Stimulated activated memory B cell treated with anti-CD40 and anti-IgM and Interleukin-4, amounts not matched to agents 10 μg/mL and 1 μg/mL and 100 μg/mL, for 72 hours (primary cell): ENCODE data around the gene IL11.

Experiments used
- ATAC-seq: fragments of 150-1000 bp; cut with Tn5 transposase; 2 replicates; pipeline ENCODE4 v1.10.0; 2021
- H3K27ac Mint-ChIP-seq: one replicate; pipeline ENCODE4 v1.8.0; 2022; ENCODE audit warnings: mild to moderate bottlenecking, mixed read lengths
- H3K27me3 Mint-ChIP-seq: one replicate; pipeline ENCODE4 v1.8.0; 2022; ENCODE audit warnings: mixed read lengths
- H3K36me3 Mint-ChIP-seq: one replicate; pipeline ENCODE4 v1.8.0; 2022; ENCODE audit warnings: mixed read lengths
- H3K4me1 Mint-ChIP-seq: one replicate; pipeline ENCODE4 v1.8.0; 2022; ENCODE audit warnings: mixed read lengths
- H3K4me3 Mint-ChIP-seq: one replicate; pipeline ENCODE4 v1.8.0; 2022; ENCODE audit warnings: mild to moderate bottlenecking, moderate library complexity, mixed read lengths
- H3K9me3 Mint-ChIP-seq: one replicate; pipeline ENCODE4 v1.8.0; 2022; ENCODE audit warnings: mixed read lengths

The IL11 gene

DNA sequence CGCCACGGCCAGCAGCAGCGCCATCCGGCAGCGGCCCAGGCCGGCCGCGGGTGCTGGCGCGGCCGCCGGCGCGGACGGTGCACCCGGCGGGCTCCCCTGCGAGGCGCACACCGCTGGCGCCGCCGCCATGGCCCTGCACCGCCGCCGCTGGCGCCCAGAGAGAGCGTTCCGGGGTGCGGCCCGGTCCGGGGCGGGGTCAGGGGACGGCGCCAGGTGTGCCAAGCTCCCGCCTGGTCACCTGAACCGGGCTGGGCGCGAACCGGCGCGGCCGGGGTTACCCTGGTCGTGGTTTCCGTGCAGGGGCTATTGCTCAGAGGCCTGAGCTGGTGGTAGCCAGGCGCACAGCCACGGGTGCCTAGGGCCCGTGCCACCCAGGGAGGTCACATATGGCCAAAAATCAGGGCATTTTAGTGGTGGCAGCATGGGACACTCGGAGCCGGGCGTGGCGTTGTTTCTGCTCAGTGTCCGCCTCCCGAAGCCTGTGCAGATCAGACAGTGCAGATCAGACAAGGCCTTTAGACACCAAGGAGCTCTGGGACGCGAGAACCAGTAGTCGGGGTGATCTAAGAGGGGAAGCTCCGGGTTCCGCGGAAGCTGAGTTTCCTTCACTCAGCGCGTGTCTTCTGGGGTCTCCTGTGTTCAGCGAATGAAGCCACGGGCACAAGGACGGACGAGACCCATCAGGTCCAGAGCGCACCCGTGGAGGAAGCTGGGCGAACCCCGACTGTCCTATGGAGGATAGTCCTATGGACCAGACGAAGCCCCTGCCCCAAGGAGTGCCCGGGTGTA lies 14.1 kb upstream of the IL11 start, which contains the start of gene TMEM238:
Gene TMEM238 (minus strand): TSS at position 162 of the 789 bp plus-strand sequence. CDS start 33 bp downstream, at position 129.
- Mint-ChIP-seq H3K27ac (peak within 1 kb of the TSS; percentile 99), H3K9me3 (no peaks in the 10 kb centered on the region), H3K27me3 (no peaks in the 10 kb centered on the region), H3K36me3 (peaks cover 36% of the 10 kb centered on the region), H3K4me1 (peaks cover 61% of the 10 kb centered on the region), H3K4me3 (peak within 1 kb of the TSS; percentile 100)
- peak; percentile 48 for ATAC-seq

DNA sequence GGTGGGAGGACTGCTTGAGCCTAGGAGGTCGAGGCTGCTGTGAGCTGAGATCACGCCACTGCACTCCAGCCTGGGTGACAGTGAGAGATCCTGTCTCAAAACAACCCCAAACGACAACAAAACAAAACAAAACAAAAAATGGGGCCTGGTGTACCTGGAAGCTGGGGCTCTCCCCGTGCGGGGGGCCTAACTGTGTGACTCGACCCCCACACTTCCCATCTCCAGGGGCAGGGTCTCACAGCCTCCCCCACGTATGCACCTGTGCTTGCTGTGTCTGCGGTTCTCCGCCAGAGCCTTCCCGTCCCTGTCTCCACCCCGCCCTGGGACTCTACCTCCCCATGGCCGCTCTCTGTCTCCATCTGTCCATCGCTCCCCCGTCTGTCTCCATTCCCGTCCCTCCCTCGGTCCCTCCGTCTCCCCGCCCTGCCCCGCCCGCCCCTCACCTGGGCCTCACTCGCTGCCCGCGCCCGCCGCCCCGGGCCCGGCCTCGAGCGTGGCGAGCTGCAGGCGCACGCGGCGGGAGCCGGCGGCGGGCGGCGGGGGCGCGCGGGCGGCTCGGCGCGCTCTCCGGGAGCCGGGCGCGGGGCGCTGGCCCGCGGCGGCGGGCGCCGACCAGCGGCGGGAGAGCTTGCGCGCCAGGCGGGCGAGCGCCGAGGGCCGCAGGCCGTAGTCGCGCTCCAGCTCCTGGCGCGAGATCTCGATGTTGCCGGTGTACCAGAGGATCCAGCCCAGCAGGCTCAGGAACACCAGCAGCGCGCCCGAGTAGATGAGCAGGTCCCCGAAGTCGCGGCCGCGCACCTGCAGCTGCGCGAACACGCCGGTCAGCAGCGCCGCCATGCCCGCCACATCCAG lies 13.2 kb upstream of the IL11 start:
- H3K4me1 Mint-ChIP-seq = peaks cover 53% of the 10 kb centered on the region
- H3K4me3 Mint-ChIP-seq = peak overlapping the region; percentile 89
- peaks cover 28% of the 10 kb centered on the region for H3K36me3 Mint-ChIP-seq
- H3K9me3 Mint-ChIP-seq = no peaks in the 10 kb centered on the region
- ATAC-seq = peak; percentile 24
- H3K27ac Mint-ChIP-seq = peak overlapping the region; percentile 72
- no peaks in the 10 kb centered on the region for H3K27me3 Mint-ChIP-seq

DNA sequence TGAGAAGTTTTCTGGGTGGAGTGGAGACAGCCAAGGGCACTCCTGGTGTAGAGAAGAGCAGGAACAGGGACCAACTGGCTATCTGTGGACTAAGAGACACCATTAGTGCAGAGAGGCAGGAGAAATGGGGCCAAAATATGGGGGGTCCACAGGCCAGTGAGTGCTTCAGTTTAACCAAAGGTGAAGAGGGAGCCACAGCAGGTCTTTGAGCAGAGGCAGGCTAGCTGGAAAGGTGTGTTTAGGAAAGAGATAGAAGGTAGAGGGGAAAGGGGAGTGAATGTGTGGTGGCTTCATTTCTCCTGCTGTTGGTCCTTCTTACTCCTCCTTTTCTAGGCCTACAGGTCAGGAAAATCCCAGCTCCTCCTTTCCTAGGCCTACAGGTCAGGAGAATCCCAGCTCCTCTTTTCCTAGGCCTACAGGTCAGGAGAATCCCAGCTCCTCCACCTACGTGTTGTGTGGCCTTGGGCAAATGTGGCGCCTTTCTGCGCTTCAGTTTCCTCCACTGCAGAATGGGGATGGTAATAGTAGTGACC lies 12.3 kb upstream of the IL11 start:
- peaks cover 20% of the 10 kb centered on the region for H3K36me3 Mint-ChIP-seq
- no peak overlapping the region for H3K27ac Mint-ChIP-seq
- no peak for ATAC-seq
- H3K9me3 Mint-ChIP-seq = no peaks in the 10 kb centered on the region
- peak overlapping the region; percentile 89 for H3K4me3 Mint-ChIP-seq
- peaks cover 45% of the 10 kb centered on the region for H3K4me1 Mint-ChIP-seq
- no peaks in the 10 kb centered on the region for H3K27me3 Mint-ChIP-seq

DNA sequence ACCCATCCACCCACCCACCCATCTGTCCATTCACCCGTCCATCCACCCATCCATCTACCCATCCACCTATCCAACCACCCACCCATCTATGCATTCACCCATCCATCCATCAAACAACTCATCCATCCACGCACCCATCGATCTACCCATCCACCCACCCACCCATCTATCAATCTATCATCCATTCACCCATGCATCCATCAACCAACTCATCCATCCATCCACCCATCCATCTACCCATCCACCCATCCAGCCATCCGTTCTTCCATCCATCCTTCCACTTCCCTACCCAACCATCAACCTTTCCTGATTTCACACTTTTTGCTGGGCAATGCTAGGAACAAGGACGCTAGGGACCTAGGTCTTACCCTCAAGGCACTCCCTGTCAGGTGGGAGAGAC lies 11.8 kb upstream of the IL11 start:
- H3K36me3 Mint-ChIP-seq = peaks cover 15% of the 10 kb centered on the region
- H3K4me3 Mint-ChIP-seq = no peak overlapping the region
- H3K9me3 Mint-ChIP-seq = no peaks in the 10 kb centered on the region
- peaks cover under 1% of the 10 kb centered on the region for H3K27me3 Mint-ChIP-seq
- H3K27ac Mint-ChIP-seq = no peak overlapping the region
- H3K4me1 Mint-ChIP-seq = peaks cover 39% of the 10 kb centered on the region
- ATAC-seq = no peak

DNA sequence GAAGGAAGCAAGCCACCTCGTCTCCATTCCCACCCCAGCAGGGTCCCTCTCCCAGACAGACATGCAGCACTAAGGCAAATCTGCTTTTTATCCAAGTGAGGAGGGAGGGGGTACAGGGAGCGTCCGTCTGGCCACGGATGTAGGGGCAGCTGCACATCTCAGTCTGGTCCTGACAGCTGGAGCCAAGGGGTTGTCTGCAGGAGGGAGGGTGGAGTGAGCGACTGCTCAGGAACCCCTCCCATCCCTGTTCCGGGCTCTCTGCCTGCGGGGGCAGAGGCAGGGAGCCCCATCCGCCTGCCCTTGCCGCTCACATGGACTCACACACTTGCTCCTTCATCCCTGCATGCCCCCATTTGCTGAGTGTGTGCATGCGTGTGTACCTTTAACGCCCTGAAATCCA lies 8.9 kb upstream of the IL11 start:
- Mint-ChIP-seq H3K36me3 (no peaks in the 10 kb centered on the region), H3K27me3 (peaks cover 22% of the 10 kb centered on the region), H3K4me1 (peaks cover 18% of the 10 kb centered on the region), H3K9me3 (no peaks in the 10 kb centered on the region), H3K27ac (no peak overlapping the region), H3K4me3 (no peak overlapping the region)
- ATAC-seq = no peak

DNA sequence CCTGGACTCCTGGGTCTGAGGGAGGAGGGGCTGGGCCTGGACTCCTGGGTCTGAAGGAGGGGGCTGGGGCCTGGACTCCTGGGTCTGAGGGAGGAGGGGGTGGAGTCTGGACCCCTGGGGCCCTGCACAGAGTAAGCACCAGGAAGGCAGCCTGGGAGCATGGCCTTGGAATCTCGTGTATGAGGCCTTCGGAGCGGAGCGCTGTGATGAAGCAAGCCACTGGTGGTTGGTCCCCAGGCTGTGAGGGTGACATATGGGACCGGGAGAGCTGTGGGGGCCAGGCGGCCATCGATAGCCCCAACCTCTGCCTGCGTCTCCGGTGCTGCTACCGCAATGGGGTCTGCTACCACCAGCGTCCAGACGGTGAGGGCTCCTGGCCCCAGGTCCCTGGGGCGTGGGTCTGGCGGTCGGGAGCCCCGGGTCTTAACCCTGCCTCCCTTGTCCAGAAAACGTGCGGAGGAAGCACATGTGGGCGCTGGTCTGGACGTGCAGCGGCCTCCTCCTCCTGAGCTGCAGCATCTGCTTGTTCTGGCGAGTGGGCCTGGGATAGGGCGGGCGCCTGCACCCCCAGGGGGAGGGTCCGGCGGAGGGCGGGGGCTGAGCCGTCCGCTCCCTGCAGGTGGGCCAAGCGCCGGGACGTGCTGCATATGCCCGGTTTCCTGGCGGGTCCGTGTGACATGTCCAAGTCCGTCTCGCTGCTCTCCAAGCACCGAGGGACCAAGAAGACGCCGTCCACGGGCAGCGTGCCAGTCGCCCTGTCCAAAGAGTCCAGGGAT lies 7.3 kb upstream of the IL11 start:
- Mint-ChIP-seq H3K36me3 (no peaks in the 10 kb centered on the region), H3K27ac (no peak overlapping the region), H3K9me3 (no peaks in the 10 kb centered on the region), H3K4me1 (peaks cover 16% of the 10 kb centered on the region), H3K27me3 (peaks cover 38% of the 10 kb centered on the region), H3K4me3 (no peak overlapping the region)
- no peak for ATAC-seq

DNA sequence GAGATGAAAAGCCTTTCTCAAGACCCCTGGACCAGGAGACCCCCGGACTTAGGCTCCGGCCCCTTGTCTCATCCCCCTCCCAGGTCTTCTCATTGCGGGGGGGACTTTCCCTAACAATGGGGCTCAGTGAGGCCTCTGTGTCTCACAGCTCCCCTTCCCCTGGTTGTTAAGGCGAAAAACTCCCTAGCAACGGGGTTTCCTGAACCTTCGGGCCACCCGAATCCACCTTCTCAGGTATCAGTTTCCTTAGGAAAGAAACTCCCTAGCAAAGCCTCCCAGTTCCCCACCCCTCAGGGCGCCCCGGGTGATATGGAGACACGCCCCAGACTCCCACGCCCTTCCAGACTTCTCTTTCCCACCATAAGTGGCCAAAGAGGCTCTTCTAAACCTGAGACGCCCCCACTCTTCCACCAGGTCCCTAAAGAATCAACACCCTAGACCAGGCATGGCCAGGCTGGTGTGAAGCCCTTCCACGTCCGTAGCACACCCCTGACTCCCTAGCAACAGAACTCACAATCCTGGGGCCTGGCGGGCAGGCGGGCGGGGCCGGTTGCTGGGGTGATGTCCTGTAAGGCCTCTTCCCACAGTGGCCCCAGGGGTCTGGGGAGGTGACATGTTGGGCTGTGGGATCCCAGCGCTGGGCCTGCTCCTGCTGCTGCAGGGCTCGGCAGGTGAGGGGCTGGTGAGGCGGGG lies 6.1 kb upstream of the IL11 start, which contains the start of gene TMEM190:
Gene TMEM190 (plus strand): TSS at position 586 of the 693 bp plus-strand sequence. CDS start 28 bp downstream, at position 614.
- Mint-ChIP-seq H3K9me3 (no peaks in the 10 kb centered on the region), H3K4me3 (no peak within 1 kb of the TSS), H3K27me3 (peaks cover 49% of the 10 kb centered on the region), H3K27ac (no peak within 1 kb of the TSS), H3K4me1 (peaks cover 6% of the 10 kb centered on the region), H3K36me3 (no peaks in the 10 kb centered on the region)
- ATAC-seq = no peak

DNA sequence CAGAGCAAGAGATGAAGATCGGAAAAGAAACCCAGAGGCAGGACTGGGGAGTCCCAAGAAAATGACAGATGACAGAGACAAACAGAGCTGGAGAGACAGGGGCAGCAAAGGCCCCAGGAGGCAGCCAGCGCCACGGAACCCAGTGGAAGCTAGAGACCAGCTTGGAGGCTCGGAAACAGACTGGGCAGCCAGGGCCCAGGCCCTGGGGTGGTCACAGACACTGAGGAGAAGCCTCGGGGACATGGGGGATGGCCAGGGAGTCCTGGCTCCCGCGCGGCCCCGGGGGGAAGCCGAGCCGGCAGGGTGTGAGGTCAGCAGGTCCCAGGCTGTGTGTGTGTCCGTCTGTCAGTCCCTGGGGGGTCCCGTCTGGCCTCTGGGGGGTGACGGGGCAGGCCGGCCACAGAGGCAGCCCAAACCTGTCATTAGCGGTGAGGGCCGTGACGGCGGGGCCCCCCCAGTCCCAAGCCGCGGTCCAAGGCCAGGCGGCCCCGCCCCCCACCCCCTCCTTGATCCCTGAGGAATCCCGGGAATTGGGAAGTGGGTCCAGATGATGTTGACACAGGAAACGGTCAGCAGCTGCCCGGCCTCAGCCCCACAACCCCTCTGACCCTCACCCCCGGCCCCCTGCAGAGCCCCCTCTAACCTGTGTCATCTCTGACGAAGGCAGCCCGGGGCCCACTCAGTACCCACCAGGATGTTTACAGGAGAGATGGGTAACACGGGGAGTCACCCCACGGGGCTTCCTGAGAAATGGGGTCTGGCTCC lies 3.9 kb upstream of the IL11 start:
- Mint-ChIP-seq H3K9me3 (no peaks in the 10 kb centered on the region), H3K4me1 (peaks cover 13% of the 10 kb centered on the region), H3K27me3 (peaks cover 68% of the 10 kb centered on the region), H3K27ac (no peak overlapping the region), H3K36me3 (no peaks in the 10 kb centered on the region), H3K4me3 (no peak overlapping the region)
- no peak for ATAC-seq

DNA sequence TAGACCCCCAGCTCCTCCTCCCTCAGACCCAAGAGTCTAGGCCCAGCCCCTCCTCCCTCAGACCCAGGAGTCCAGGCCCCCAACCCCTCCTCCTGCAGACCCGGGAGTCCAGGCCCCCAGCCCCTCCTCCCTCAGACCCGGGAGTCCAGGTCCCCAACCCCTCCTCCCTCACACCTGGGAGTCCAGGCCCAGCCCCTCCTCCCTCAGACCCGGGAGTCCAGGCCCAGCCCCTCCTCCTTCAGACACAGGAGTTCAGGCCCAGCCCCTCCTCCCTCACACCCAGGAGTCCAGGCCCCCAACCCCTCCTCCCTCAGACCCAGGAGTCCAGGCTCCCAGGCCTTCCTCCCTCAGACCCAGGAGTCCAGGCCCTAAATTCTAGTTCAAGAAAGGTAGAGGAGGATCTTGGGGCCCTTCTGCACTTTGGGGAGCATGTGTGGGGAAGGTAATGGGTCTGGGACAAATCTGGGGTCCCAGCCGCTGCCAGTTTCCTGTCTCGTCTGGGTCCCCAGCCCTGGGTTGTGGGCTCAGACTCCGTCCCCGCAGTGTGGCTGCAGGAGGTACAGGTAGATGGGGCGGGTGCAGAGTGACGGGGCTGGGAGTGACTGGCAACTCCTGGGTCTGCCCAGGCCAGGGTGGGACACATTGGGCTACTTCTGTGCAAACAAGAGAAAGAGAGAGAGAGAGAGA lies 3.2 kb upstream of the IL11 start:
- ATAC-seq = no peak
- Mint-ChIP-seq H3K27ac (no peak overlapping the region), H3K27me3 (peaks cover 75% of the 10 kb centered on the region), H3K9me3 (no peaks in the 10 kb centered on the region), H3K4me3 (no peak overlapping the region), H3K36me3 (no peaks in the 10 kb centered on the region), H3K4me1 (peaks cover 18% of the 10 kb centered on the region)

DNA sequence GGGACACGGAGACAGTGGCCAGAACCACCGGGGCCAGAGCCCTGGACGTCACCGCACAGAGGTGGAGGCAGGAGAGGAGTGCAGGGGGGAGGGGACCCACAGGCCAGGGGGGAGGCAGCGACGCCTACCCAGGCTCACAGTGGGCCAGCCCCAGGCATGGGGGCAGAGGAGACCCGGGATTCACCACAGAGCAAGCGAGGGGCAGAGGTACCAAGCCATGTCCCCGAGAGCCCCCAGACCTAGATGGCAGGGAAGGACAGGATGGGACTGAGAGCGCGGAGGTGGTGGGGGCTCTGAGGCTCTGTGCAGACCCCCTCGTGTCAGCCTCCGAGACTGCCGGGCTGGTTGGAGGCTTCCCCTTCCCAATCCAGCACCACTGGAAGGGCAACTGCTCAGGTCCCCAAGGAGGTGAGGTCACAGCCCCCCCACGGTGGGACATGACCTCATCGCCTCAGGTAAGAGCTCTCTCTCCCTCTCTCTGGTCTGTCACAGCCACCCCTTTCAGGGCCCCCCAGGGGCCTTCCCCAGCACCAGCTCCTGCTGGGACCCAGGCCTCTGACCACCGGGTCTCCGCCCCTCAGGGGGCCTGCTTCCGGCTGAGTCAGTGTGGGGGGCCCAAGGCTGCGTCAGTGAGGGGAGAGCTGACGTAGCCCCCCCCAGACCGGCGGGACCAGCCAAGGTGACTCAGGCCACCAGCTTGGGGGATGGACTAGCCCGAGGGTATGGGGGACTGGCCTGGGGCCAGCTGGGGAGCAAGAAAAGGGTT lies 2.2 kb upstream of the IL11 start:
- Mint-ChIP-seq H3K27me3 (peaks cover 85% of the 10 kb centered on the region), H3K36me3 (no peaks in the 10 kb centered on the region), H3K4me1 (peaks cover 18% of the 10 kb centered on the region), H3K27ac (no peak overlapping the region), H3K9me3 (no peaks in the 10 kb centered on the region), H3K4me3 (no peak overlapping the region)
- ATAC-seq = no peak

DNA sequence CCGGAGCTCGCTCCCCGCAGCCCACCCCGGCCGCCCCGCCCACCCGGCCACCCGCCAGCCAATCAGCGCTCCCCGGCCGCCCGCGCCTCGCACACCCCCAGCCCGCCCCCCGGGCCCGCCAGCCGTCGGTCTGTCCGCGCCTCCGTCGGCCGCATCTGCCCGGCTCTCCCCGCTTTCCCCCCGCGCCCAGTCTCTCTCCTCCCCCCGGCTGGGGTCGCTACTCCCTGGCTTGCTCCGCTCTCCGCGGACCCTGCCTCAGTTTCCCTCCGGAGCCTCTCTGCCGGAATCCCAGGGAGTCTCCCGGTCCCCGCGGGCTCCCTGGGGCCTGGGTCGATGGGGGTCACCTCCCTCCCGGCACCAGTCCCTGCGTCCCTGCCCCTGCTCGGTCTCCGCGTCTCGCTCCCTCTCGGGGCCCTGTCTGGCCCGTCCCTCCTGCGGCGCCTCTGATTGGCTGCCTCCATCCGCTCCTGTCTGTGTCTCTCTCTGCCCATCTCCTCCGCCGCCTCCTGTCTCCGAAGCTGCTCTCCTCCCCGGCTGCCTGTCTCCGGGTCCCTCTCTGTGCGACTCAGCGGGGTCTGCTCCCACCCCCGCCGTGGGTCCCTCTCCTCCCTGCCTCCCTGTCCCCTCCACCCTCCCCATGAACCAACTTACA lies 484 bp downstream of the IL11 start:
- Mint-ChIP-seq H3K27ac (no peak overlapping the region), H3K9me3 (no peaks in the 10 kb centered on the region)

DNA sequence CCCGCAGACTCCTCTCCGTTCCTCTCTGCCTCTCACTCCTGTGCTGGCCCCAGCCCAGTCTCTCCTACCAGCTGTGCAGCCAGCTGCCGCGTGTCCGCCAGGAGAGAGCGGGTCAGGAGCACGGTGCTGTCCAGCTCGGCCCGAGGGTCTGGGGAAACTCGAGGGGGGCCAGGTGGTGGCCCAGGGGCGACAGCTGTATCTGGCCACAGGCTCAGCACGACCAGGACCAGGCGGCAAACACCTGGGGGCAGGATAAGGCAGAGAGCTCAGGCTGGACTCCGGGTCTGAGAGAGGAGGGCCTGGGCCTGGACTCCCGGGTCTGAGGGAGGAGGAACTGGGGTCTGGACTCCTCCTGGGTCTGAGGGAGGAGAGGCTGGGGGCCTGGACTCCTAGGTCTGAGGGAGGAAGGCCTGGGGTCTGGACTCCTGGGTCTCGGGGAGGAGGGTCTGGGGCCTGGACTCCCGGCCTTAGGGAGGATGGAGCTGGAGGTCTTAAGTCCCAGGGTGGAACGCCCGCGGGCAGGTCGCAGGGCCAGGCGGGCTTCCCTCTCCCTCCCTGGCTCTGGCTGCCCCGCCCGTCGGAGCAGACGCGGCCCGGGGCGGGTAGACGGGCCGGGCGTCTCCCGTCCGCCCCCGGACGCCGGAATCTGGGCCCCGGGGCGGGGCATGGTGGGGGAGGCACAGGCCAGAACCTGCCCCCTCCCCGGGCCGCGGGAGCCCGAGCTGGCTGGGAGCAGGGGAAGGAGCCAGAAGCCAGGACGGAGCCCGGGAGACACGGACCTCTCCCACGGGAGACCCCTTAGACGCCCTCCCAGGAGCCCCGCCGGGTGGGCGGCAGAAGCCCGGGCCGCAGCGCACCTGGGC lies 1.3 kb downstream of the IL11 start:
- Mint-ChIP-seq H3K27me3 (peaks cover 91% of the 10 kb centered on the region), H3K9me3 (no peaks in the 10 kb centered on the region), H3K27ac (no peak overlapping the region), H3K36me3 (no peaks in the 10 kb centered on the region), H3K4me1 (peaks cover 17% of the 10 kb centered on the region), H3K4me3 (peak overlapping the region; percentile 42)
- peak; percentile 59 for ATAC-seq

More for the DNA sequence above, 484 bp downstream of the IL11 start:
- no peaks in the 10 kb centered on the region for H3K36me3 Mint-ChIP-seq
- H3K27me3 Mint-ChIP-seq = peaks cover 92% of the 10 kb centered on the region
- peaks cover 18% of the 10 kb centered on the region for H3K4me1 Mint-ChIP-seq
- no peak for ATAC-seq
- peak overlapping the region; percentile 69 for H3K4me3 Mint-ChIP-seq
